GM12891 (cell line): ENCODE measurements around the gene VSIG2.

Source experiments
- PAX5 ChIP-seq: IDR thresholded peaks from 2 replicates; pipeline ENCODE4 v1.6.1; 2011; ENCODE audit warnings: low read length, moderate library complexity, mild to moderate bottlenecking; ENCODE audit not compliant: insufficient read depth, severe bottlenecking
- POLR2A ChIP-seq: IDR thresholded peaks from 2 replicates; pipeline ENCODE4 v1.6.1; 2011; ENCODE audit warnings: low read depth, low read length, control low read depth
- POLR2AphosphoS5 ChIP-seq: IDR thresholded peaks from 2 replicates; pipeline ENCODE4 v1.6.1; 2011; ENCODE audit warnings: low read depth, low read length, control low read depth
- TAF1 ChIP-seq: IDR thresholded peaks from 2 replicates; pipeline ENCODE4 v1.6.1; 2011; ENCODE audit warnings: low read depth, low read length, control low read depth

DNA sequence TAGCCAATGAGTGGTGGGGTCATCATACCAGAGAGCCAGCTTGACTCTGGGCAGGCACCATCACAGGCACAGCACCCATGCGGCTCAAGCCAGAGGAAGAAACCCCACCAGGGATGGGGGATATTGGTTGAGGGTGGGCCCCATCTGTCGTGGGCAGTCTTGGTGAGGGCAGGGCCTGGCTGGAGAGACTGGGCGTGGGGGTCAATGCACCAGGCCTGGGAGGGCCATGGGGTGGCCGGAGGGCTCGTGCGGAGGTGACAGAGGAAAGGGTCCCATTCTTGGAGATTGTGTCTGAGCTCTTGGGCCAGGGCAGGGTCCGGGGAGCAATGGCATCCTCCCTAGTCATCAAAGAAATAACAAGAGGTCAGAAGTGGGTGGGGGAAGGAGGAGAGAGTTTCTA lies 1.6 kb upstream of the VSIG2 start:
- TF ChIP-seq POLR2A (no peak), TAF1 (no peak), POLR2AphosphoS5 (no peak), PAX5 (no peak)
